ENCODE results near the gene ADAM19. TPM values are rescaled to one million over a fixed set of nuclear protein-coding genes. Genes with fewer than 3 reads are reported as not detected.
A peak's percentile ranks its signal among the peaks of the same experiment; 100 is the strongest.

The ADAM19 gene
- total RNA-seq, 1 donor = 11.2 TPM

GRCh38 chr5:157544623-157544989, 31.0 kb downstream of the ADAM19 start:
- no peak for TF ChIP-seq CTCF (IDR thresholded peaks at IDR 0.05; ENCODE audit: insufficient read depth, low read length)
- H3K4me3 ChIP-seq (ENCODE audit: low read depth, low read length) = no peak overlapping the region

DNA sequence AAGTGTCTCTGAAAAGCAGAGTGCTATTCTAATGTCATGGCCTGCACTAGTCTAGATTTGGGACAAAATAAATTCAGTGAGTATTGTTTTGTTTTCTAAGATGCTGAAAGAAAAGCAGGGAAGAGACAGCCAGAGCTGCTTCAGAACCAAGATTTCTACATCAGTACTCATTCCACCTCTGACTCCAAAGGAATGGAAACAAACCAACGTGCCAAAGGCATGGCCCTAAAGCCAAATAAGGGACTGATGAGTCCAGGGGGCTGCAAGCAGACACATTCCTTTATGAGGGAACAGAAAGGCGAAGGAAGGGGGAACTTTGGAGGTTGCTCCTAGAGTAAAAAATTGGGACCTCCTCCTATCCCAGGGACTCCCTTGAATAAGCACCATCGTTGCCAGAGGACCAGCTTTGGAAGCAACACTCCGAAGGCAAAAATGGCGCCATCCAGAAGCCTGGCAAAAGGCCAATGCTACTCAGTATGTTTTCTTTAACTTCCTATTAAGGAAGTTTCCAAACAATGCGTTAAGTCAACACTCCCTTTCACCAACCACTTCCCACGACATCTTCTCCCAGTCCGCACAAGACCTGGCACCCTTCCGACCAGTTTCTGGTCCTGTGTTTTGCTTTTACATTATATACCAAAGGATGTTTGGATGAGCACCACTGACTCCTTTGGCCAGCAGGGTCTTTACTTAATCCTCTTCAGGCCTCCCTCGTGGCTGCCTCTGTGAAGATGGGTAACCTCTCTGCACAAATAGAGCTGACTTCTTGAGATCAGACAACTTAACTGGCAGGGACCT, 31.6 kb downstream of the ADAM19 start:
- peak; percentile 68 for DNase-seq (ENCODE audit: low read depth)
- H3K4me3 ChIP-seq (ENCODE audit: low read depth, low read length) = no peak overlapping the region
- no peak for TF ChIP-seq CTCF (IDR thresholded peaks at IDR 0.05; ENCODE audit: insufficient read depth, low read length)

More at GRCh38 chr5:157544623-157544989, 31.0 kb downstream of the ADAM19 start:
- DNase-seq (ENCODE audit: low read depth) = no peak

DNA sequence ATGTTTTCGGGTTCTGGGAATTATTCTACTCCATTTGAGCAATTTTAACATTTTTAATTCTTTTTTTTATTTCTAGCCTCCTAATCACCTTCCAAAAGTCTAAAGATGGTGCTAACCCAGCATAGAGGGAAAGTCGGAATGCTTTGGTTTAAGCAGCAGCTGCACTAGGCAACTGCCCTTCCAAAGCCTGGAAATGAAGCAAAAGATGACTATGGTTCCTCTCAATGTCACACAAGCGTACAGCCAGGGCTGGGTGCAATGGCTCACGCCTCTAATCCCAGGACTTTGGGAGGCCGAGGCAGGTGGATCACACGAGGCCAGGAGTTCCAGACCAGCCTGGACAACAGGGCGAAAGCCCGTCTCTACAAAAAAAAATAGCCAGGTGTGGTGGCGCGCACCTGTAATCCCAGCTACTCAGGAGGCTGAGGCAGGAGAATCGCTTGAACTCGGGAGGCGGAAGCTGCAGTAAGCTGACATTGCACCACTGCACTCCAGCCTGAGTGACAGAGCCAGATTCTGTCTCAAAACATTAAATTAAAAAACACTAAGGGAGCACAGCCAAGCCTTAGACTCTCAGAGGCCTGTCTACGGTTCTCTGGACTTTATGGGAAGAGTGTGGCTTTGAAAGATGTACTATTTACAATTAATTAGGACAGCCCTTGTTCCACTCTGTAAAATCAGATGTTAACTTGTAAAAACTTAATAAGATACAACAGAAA, 33.1 kb downstream of the ADAM19 start:
- no peak for TF ChIP-seq CTCF (IDR thresholded peaks at IDR 0.05; ENCODE audit: insufficient read depth, low read length)
- no peak overlapping the region for H3K4me3 ChIP-seq (ENCODE audit: low read depth, low read length)
- DNase-seq (ENCODE audit: low read depth) = no peak

DNA sequence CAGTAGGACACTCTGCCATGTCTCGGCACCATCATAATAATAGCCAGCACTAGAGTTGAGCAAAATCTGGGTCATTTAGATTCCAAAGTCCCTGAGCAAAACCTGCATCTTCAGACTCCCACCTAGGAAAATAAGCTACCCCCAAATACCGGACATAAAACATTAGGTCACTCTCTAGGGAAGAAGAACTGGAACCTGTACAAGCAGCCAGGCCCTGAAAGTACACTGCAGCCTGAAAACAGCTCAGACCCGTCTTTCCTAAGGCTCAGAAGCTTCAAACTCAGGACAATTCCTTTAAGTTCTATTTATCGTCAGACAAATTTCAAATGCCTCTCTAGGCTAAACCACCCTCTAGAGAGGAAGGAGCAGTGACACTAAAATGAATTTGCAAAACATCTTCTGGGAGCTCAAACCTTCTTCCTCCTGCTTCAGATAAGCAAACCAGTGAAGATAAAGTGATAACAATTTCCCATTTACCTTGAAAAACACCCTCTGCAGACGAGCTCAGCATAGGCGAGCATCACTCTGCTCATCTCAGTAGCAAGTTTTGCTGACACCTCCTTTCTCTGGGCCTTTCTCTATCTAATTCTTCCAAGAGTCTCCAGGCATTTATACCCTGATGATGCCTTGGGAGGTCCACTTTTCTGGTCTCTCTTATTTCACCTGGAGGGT, 34.0 kb downstream of the ADAM19 start:
- no peak for TF ChIP-seq CTCF (IDR thresholded peaks at IDR 0.05; ENCODE audit: insufficient read depth, low read length)
- no peak overlapping the region for H3K4me3 ChIP-seq (ENCODE audit: low read depth, low read length)
- DNase-seq (ENCODE audit: low read depth) = no peak

DNA sequence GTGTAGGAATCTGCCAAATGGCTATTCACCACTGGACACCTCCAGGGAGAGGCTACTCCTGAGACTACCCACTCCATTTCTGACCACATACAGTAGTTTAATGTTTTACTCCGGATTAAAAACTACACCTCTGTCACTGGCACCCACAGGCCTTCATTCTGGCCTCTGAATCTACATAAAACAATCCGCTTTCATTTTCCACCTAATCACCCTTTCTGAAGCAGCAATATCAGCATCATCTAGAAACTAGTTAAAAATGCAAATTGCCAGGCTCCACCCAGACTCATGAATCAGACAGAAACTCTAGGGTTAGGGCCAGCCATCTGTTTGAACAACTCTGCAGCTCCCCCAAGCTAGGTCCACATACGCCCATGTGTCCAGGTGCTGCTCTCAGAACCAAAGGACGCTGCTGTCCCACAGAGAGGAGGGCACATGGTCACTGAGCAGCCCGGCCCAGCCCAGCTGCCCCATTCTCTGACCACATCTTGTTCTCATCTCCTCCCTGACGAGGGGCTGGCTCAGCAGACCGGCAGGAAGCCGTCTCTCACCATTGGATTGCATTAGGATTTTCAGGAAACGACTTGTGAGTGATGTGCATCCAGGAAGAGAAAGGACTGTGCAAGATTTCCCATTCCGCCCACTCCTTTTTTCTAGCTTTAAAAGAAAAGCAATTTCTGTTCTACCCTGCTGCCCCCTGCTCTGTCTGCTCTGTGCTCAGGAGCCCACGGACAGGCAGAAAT, 34.7 kb downstream of the ADAM19 start:
- no peak overlapping the region for H3K4me3 ChIP-seq (ENCODE audit: low read depth, low read length)
- DNase-seq (ENCODE audit: low read depth) = peak; percentile 71
- no peak for TF ChIP-seq CTCF (IDR thresholded peaks at IDR 0.05; ENCODE audit: insufficient read depth, low read length)

GRCh38 chr5:157540124-157540523, 35.5 kb downstream of the ADAM19 start:
- H3K4me3 ChIP-seq (ENCODE audit: low read depth, low read length) = no peak overlapping the region
- no peak for DNase-seq (ENCODE audit: low read depth)
- no peak for TF ChIP-seq CTCF (IDR thresholded peaks at IDR 0.05; ENCODE audit: insufficient read depth, low read length)
